ENCODE data around the gene HIF3A.

GRCh38 chr19:46386996-46387712 lies 90.3 kb downstream of the HIF3A start:
- TF ChIP-seq MYNN (IDR thresholded peaks at IDR 0.05) (no peak), MYNN (CRISPR knock-in tag; IDR thresholded peaks at IDR 0.05) (no peak), ZHX1 (conservative IDR thresholded peaks at IDR 0.05; ENCODE audit: low read length) (no peak), HMG20A (CRISPR knock-in tag; conservative IDR thresholded peaks at IDR 0.05) (no peak), MAFF (IDR thresholded peaks at IDR 0.05; ENCODE audit: low read length) (no peak), GTF2F1 (IDR thresholded peaks at IDR 0.05; ENCODE audit: low read depth, low read length) (no peak), ZNF224 (CRISPR knock-in tag; IDR thresholded peaks at IDR 0.05) (no peak), CEBPG (CRISPR knock-in tag; IDR thresholded peaks at IDR 0.05) (no peak), CEBPG (tag; conservative IDR thresholded peaks at IDR 0.05 in 1 of 2, IDR thresholded peaks at IDR 0.05 in 1 of 2) (no peak), TFE3 (CRISPR knock-in tag; IDR thresholded peaks at IDR 0.05) (no peak), DEAF1 (CRISPR knock-in tag; IDR thresholded peaks at IDR 0.05) (no peak), CTCF (IDR thresholded peaks at IDR 0.05 in 2 of 3, conservative IDR thresholded peaks at IDR 0.05 in 1 of 3; ENCODE audit: insufficient read depth in 2 of 3, low read depth in 1 of 3, low read length in 3 of 3) (no peak), E2F4 (CRISPR knock-in tag; IDR thresholded peaks at IDR 0.05; ENCODE audit: low read depth) (no peak)
